ENCODE results near the gene MAFG. TPM values are rescaled to one million over a fixed set of nuclear protein-coding genes. Genes with fewer than 3 reads are reported as not detected.
A peak's percentile ranks its signal among the peaks of the same experiment; 100 is the strongest.

Gene MAFG
- total and polyA plus RNA-seq, 2 of the 13 experiments (the other 11 are each of a cell fraction or from before 2014, with no cell fraction given) = 14.5 to 20.0 TPM

DNA sequence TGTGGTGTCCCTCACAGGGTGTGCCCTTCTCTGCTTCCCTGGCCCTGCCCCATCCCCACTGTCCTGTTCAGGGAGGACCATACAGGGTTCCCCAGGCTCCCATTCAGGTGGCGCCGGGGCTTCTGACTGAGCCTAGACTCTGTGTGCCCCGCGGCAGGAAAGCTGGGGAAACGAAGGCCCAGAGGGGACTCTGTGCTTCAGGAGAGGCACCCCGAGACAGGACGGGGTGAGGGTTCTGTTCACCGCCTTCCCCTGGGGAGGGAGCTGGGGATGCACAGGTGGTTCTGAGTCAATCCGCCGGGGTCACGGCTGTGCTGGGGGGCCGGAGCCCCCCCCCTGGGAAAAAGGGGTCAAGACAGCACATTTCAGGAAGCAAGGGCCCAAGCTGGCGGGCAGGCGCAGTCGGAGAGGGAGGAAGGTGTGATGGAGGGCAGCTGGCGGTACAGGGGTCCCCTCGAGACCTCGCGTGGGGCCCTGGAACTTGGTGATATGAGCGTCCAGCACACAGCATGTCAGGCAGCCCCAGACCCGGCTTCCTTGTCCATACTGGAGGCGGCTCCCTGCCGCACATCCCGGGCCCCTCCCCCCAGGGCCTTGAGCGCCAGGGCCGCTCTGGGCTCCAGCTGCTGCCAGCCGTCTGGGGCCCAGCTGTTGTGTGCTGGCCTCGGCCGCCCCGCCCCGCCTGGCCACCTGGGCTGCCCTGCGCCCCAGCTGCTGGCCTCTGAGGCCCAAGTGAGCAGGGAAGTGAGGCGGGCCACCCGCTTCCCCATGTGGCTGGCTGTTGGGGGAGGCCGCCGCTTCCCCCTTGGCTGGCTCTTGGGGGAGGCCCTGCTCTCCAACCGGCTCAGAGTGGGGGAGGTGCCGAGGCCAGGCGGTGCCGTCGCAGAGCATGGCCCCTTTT lies 39.1 kb upstream of the MAFG start (continued):
- no peak; the same call in 1 of the 2 replicates for TF ChIP-seq ZNF773 (CRISPR knock-in tag; IDR thresholded peaks at IDR 0.05; ENCODE audit: borderline replicate concordance)
- TF ChIP-seq HDAC2 (CRISPR knock-in tag; IDR thresholded peaks at IDR 0.05) = peak; percentile 96
- TF ChIP-seq ZNF674 (CRISPR knock-in tag; IDR thresholded peaks at IDR 0.05; ENCODE audit: low read depth) = no peak; the same call in 1 of the 2 replicates
- TF ChIP-seq ZNF75D (CRISPR knock-in tag; IDR thresholded peaks at IDR 0.05; ENCODE audit: borderline replicate concordance) = 0 out of 2 replicates have a peak, but pooled peaks have one; percentile 64
- peak; percentile 79; the same call in 1 of the 2 replicates for TF ChIP-seq PAX8 (CRISPR knock-in tag; IDR thresholded peaks at IDR 0.05; ENCODE audit: borderline replicate concordance)
- peak; percentile 91 for TF ChIP-seq ATF7-NPFF (CRISPR knock-in tag; IDR thresholded peaks at IDR 0.05; ENCODE audit: low read depth)
- TF ChIP-seq, protein P1, sequence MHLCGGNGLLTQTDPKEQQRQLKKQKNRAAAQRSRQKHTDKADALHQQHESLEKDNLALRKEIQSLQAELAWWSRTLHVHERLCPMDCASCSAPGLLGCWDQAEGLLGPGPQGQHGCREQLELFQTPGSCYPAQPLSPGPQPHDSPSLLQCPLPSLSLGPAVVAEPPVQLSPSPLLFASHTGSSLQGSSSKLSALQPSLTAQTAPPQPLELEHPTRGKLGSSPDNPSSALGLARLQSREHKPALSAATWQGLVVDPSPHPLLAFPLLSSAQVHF (CRISPR knock-in tag; IDR thresholded peaks at IDR 0.05) = peak; percentile 64; the same call in 1 of the 2 replicates
- TF ChIP-seq, protein P2, sequence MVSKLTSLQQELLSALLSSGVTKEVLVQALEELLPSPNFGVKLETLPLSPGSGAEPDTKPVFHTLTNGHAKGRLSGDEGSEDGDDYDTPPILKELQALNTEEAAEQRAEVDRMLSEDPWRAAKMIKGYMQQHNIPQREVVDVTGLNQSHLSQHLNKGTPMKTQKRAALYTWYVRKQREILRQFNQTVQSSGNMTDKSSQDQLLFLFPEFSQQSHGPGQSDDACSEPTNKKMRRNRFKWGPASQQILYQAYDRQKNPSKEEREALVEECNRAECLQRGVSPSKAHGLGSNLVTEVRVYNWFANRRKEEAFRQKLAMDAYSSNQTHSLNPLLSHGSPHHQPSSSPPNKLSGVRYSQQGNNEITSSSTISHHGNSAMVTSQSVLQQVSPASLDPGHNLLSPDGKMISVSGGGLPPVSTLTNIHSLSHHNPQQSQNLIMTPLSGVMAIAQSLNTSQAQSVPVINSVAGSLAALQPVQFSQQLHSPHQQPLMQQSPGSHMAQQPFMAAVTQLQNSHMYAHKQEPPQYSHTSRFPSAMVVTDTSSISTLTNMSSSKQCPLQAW (CRISPR knock-in tag; IDR thresholded peaks at IDR 0.05) = peak; percentile 75
- peak; percentile 55; the same call in 1 of the 2 replicates for TF ChIP-seq GTF3A (CRISPR knock-in tag; conservative IDR thresholded peaks at IDR 0.05)
- no peak for TF ChIP-seq PCBP2 (optimal IDR thresholded peaks at IDR 0.05; ENCODE audit: low read depth, low read length, poor library complexity, severe bottlenecking)
- peak; percentile 93 for TF ChIP-seq ZNF451 (CRISPR knock-in tag; IDR thresholded peaks at IDR 0.05)
- TF ChIP-seq SAP130 (CRISPR knock-in tag; IDR thresholded peaks at IDR 0.05; ENCODE audit: low read depth) = peak; percentile 98
- no peak for TF ChIP-seq ZNF160 (CRISPR knock-in tag; IDR thresholded peaks at IDR 0.05)
- TF ChIP-seq, protein P3, sequence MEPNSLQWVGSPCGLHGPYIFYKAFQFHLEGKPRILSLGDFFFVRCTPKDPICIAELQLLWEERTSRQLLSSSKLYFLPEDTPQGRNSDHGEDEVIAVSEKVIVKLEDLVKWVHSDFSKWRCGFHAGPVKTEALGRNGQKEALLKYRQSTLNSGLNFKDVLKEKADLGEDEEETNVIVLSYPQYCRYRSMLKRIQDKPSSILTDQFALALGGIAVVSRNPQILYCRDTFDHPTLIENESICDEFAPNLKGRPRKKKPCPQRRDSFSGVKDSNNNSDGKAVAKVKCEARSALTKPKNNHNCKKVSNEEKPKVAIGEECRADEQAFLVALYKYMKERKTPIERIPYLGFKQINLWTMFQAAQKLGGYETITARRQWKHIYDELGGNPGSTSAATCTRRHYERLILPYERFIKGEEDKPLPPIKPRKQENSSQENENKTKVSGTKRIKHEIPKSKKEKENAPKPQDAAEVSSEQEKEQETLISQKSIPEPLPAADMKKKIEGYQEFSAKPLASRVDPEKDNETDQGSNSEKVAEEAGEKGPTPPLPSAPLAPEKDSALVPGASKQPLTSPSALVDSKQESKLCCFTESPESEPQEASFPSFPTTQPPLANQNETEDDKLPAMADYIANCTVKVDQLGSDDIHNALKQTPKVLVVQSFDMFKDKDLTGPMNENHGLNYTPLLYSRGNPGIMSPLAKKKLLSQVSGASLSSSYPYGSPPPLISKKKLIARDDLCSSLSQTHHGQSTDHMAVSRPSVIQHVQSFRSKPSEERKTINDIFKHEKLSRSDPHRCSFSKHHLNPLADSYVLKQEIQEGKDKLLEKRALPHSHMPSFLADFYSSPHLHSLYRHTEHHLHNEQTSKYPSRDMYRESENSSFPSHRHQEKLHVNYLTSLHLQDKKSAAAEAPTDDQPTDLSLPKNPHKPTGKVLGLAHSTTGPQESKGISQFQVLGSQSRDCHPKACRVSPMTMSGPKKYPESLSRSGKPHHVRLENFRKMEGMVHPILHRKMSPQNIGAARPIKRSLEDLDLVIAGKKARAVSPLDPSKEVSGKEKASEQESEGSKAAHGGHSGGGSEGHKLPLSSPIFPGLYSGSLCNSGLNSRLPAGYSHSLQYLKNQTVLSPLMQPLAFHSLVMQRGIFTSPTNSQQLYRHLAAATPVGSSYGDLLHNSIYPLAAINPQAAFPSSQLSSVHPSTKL (CRISPR knock-in tag; IDR thresholded peaks at IDR 0.05) = peak; percentile 88
- peak; percentile 48; the same call in 1 of the 2 replicates for TF ChIP-seq NFKB2 (CRISPR knock-in tag; IDR thresholded peaks at IDR 0.05; ENCODE audit: borderline replicate concordance)
- peak; percentile 78; the same call in 1 of the 2 replicates for TF ChIP-seq KDM5B (CRISPR knock-in tag; IDR thresholded peaks at IDR 0.05; ENCODE audit: borderline replicate concordance)
- TF ChIP-seq, protein P4, sequence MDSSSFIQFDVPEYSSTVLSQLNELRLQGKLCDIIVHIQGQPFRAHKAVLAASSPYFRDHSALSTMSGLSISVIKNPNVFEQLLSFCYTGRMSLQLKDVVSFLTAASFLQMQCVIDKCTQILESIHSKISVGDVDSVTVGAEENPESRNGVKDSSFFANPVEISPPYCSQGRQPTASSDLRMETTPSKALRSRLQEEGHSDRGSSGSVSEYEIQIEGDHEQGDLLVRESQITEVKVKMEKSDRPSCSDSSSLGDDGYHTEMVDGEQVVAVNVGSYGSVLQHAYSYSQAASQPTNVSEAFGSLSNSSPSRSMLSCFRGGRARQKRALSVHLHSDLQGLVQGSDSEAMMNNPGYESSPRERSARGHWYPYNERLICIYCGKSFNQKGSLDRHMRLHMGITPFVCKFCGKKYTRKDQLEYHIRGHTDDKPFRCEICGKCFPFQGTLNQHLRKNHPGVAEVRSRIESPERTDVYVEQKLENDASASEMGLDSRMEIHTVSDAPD (CRISPR knock-in tag; IDR thresholded peaks at IDR 0.05) = peak; percentile 66
- TF ChIP-seq NFKBIZ (CRISPR knock-in tag; IDR thresholded peaks at IDR 0.05) = 0 out of 2 replicates have a peak, but pooled peaks have one; percentile 56

Measured in HepG2 (cell line).